Activated CD4-positive, alpha-beta T cell treated with anti-CD3 and anti-CD28 coated beads for 4 hours (primary cell): ENCODE measurements around the gene SMAD3.

Source experiments
- DNase-seq, 2 donors: peaks; one replicate each; pipeline ENCODE4 v3.0.0-alpha.2; 2020

Gene SMAD3

DNA sequence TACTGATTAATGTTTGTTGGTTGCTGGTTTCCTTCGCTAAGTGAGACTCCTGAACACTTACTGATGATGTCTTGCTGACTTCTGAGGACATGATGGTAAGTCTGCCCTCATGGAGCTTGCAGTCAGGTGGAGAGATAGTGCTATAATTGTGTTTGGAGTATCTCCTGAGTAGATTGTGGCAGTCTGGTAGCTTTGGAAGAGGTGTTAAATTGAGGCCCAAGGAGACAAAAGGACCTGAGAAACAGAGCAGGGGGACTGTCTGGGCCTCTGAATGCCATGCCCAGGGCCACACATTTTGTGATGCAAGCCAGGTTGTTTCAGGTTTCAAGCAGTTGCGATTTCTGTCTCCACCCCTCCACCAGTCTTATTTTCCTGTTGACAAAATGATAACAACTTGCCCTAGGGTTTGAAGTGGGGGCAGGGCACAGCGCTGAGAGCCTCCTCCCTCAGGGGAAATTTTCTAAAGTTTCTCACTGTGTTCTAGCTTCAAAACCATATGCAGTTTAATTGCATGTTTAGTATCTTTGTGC, 16.7 kb downstream of the SMAD3 start:
- DNase-seq, result peak; percentile 52 to 55

DNA sequence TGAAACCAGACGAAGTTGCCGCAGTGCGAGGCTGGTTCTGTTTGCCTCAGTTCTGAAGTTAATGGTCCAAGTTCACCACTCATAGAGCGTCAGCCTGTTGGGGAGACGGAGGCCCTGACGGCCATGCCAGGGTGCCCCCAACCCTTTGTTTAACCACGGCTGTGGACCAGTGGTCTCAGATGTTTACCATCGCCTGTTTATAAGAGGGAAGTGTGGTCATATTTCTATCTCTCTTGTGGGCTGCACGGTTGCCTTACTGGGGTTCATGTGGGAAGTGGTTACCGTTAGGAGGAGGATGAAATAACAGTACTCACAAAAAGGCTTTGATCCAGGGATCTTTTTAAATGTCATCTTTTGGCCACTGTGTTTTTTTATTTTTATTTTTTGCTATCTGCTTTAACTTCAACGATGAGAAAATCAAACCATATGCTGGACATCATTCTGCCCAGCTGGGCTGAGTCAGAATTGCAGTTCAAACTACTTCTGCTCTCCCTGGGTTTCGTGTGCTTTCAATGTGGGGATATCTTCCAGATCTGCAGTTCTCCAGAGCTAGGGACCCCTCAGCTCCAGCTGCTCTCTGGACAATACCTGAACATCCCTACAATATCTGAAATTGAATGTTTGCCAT, 17.8 kb downstream of the SMAD3 start:
- no peak for DNase-seq

DNA sequence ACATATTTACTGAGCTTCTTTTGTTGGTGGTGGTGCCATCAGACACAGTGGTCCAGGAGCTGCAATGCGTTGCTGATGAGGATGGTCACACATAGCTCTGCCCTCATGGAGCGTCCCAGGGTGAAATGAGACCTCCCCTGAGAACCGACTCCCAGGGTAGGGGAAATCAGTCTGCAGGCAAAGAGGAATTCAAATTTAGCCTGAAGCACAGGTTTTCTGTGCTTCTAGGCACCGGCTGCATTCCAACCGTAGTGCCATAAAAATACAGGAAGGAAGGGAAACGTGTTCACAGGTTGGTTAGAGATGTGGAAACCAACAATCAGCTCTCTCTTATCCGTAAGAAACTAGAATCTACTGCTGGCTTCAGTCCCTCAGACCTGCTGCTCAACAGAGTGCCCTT, 19.2 kb downstream of the SMAD3 start:
- DNase-seq, result no peak

DNA sequence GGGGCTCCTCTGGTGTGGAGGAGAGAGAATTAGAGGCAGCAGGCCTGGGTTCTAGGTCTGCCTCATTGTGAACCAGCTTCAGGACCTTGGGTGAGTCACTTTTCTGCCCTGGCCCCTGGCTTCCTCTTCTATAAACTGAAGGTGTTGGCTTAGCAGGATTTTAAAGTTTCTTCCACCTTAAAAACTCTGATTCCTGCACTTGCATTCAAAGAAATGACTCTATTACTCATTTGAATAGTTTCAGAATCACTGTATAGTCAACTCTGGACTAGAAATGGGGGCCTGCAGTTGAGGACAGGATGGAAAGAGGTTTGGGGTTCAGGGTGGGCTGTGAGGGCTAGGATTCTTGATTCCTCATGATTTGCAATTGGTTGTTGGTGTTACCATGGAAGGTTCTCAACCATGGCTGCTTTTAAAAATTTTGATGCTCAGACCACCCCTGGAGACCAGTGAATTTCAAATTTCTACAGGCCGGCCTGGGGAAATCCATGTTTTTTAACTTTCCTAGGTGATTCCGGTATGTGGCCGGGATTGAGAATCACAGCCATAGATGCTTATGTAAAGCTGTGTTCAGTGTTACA, 19.9 kb downstream of the SMAD3 start:
- peak in 1 of 2 donors; percentile 34 for DNase-seq

DNA sequence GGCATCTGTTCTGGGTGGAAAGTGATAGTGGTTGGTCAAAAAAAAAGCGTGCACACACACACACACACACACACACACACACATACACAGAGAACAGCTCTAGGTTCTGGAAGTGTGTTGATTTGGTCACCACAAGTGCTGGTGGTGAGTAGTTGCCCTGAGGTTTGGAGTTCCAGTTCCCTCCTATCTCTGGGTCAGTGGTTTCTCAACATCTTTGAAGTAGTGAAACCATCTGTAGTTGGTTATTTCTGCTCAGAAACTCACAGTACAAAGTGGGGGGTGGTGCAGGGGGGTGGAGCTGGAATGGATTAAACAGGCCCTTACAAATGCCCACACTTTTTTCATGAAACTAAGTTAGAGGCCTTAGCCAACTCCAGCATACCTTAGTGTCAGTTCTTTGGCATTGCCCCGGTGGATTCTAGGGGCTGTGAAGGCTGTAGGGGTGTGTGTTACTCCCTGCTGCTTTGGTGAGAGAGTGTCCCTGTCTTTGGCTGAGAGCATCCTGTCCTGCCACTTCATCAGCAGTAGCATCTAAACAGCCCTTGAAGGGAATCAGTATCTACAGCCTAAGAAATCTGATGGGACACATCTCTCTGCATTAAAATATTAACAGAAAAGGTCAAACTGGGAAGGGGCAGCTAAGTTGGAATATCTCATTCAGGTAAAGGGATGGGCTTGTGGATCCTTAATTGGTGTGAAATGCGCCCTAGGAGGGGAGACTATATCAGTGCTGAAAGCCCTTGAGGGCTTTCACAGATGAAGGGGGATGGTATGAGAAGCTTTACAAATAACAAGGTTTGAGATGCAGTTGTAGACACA, 20.6 kb downstream of the SMAD3 start:
- DNase-seq, result no peak

DNA sequence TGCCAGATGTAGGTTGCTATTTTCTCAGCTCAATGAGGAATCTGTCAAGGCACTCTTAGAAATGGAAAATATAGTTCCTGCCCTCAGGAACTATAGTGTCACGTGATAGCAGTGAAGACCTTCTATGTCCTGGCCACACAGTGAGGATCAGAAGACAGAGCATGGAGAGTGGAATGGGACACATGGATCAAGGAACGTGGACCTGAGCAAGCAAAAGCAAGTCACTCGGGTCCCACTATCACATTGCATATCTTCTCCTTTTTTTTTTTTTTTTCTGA, 21.2 kb downstream of the SMAD3 start:
- no peak for DNase-seq

DNA sequence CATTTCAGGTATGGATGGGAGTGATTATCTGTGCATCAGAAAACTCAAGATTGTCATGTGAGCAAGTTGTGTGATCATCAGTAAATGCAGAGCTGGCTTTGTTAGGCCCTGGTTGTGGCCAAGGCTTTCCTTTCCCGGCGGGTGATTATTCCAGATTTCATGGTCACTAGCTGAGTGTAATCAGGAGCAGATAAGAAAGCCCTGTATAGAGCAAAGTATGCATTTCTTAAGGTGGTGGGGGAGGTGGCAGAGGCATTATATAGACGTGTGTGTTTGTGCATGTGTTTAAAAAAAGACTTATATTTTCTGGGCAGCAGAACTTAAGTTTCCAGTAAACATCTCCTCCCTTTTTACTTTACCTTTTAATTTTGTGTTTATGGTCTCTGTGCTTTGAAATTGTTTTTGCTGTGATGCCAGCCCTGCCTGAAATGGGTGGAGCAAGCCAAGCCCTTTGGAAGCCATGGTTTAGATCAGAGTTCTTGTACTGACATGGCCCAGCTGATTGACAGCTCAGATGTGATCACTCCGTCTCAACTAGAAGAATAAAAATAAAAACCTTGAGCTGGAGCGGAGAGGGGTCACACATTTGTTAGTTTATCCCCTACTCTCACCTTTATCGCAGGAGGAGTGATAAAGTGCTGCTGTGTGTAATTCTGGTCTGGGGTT, 22.2 kb downstream of the SMAD3 start:
- DNase-seq, result no peak

DNA sequence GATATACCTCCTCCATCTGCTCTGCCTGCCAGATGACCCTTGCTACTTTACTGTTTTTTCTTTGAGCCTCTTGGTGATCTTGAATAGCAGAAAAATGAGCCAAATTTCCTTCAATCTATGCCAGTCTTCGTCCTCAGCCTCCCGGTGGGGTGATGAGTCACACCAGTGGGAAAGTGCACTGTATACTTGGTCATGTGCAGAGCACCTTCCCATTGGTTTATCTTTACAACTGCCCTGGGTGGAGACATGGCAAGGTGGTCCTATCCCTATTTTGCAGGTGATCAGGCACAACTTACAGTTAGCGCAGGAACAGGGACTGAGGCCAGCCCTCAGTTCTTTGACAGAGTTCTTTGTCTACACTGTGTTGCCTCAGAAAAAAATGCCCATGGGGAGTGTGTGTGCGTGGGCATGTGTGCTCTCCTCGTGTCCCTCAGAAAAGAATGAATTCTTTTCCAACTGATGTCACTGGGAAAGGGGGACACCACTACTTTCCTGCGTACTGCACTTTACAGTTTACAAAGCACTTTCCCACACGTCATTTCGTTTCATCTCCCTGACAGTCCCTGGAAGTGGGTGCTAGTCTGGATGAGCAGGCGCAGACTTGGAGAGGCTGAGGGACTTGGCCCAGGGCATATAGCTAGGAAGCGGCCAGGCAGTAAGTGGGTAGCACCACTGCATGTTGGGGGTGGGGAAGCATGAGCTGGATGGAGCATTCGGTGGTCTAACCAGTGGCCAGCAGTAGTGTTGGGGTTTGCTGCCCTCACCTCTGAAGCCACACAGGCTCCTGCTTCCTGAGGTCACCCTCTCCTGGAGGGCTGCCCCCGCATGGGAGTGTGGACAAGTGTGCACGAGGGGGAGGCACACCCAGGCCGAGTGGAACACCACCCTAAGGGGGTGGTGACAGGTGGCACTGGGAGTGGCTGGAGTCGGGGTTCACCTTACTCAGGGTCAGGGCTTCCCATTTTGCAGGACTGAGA, 24.1 kb downstream of the SMAD3 start:
- no peak for DNase-seq

DNA sequence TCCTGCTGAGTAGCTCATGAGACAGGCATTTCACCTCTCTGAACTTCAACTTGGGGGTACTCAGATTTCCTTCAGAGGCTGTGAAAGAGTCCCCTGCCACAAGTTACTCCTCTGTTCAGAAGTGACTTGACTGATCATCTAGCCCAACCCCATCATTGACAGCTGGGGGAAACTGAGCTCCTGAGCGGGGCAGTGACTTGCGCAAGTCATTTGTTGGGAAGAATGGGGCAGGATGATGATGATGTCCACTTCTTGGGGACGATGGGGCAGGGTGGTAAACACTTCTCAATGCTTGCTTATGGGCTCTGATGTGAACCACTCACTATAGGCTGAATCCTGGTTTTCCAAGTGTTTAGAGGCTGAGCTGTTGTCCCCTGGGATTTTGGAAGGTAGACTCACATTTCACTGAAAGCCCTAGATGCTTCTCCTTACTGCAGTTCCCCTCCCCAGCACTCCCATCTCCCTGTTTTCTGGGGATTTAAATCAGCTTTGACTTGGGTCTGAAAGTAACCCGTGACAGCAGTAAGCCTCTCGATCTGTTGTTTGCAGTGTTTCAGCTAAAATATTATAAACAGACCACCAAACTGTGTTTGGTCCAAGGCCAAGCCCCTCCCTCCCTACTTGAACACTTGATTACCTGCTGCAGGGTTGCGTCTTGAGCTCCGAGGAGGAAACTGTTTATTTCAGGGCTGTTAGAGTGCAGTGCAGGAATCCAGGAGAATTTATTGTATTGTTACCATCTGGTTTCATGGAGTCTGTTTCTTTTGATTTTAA, 25.1 kb downstream of the SMAD3 start:
- no peak for DNase-seq

DNA sequence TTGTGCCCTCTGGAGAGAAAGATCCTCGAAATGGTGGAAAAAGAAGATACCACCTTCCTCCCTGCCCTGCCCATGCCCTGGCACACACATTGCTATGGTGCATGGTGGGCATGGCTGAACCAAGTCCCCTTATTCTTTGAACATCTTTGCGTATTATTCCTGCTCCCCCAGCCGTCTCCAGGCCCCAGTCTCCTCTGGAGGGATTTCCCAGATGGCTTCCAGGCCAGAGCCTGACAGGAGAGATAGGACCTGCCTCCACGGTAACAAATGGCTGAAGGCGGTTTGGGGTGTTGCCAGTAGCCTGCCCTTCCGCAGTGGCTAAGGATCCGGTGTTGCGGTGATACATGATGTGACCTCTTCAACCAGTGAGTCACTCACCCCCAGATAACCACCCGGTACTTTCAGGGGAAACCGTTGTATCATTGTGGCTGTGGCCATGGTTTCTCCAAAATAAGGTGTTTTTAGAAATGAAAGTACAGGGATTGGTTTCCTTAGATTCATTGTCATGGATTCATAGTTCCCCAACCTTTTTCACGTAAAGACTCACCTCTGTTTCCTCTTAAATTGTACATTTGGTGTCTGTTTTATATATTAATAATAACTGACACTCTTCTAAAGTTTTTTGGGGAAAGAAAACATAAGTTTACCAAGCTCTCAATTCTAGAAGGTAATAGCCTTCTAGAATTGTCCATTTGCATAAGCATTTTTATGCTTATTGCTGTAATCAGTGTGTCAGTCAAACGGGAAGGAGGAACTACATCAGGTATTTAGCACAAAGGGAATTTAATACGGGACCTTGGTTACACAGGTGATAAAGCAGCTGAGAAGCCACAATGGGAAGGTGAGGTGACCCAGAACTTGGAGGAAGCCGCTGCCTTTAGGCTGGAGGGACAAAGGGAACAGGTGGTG, 25.9 kb downstream of the SMAD3 start:
- DNase-seq, result peak; percentile 60 to 64

DNA sequence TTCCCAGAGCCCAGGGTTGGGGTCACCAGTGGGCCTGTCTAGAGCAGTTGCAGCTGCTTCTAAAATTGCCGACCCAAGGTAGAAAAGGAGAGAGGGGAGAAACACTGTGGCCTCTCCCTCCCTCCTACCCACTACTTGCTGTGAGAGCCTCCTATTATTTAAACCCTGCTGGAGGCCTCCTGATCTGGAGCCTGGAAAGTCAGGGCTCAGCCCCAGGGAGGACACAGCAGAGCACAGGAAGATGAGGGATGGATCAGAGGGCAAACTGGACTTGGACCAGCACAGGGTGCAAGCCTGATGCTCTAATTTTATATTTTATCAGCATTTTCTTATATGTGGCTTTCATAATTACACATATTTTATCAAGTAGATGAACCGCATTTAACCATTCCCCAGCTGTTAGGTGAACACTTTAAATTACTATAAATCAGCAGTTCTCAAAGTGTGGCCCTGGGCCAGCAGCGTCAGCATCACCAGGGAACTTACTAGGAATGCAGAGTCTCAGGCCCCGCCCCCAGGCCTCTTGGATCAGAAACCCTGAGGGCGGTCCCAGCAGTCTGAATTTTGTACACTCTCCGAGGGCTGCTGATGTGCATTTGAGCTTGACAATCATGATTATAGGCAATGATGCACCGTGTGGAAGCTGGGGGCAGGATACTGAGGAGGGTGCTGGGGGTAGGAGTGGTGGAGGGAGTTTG, 26.7 kb downstream of the SMAD3 start:
- no peak for DNase-seq

DNA sequence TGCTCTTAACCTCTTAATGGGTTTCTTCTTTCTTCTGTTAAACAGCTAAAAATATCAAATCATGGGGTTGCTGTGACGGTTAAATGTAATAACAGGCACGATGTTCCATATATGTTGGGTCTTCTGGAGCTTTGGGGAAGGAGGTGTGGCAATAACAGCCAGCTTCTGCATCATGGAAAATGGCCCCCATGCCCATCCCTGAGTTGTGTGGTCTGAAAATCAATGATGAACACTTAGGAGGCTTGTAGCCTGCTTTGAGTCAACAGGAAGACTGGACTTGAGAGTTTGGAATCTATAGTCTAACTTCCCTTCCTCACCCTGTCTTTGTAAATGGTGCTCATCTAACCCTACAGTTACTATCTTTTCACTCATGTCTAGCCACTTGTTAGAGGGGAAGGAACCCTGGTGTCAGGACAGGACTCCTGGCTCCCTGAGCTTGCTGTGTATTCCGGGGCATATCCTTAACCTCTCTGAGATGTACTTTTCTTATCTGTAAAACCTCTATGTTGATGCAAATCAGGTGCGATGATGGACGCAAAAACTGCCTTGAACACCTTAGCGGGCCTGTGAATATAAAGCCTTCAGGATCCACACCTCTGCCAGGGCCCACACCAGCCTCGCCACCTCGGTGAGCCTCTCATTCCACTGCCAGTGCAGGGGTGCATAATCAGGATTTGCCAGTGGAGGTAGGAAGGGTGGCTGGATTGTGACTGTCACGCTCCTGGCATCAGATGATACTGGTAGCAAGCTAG, 27.5 kb downstream of the SMAD3 start:
- no peak for DNase-seq

DNA sequence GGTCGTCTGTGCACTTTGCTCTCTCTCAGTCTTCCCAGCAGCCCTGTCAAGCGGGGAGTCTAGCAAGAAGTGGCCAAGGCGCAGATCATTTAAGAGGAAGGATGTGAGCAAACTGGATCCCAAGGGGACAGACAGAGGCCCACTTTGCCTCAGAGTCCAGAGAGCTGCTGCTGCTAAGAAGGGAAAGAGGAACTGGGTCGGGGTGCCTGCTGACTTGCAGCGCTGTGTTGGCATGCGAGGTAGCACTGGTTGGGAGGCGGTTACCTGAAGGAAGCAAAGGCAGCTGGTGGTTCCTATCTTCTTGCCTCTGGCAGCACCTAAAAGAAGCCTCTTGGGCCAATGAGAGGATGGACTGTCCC, 28.1 kb downstream of the SMAD3 start:
- no peak for DNase-seq

DNA sequence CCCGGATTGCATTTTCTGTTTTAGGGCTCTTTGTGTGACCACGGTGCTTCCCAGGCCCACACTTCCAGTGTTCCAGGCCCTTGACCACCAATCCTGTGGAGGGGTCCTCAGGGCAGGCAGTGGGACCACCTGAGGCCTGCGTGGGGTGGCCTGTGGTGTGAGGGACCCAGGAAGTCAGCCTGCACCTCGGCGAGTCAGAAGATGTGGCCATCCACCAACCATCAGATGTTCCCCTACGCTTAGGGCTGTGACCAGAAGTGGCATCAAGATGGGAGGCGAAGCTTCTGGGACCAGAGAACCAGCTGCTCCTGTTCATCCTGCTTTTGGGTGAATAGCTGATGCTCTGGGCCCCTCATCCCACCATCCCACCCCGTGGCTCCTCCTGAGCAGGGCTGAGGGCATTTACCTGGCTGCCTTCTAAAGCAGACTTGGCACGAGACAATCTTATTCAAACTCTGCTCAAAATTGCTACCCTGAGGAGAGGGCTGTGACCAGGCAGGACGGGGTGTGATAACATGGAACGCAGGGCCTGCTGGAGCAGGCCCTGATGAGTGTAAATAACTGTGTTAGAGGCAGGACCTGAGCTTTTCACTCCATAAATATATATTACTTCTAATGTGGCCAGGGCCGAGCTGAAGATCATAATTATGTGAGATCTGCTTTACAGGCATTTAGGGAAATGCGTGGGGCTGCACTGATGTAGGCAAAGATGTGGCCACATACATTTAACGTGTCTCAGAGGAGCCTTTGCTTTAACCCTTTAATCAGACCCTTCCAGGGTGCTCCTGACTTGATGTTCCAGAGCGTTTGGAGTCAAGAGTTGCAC, 28.8 kb downstream of the SMAD3 start:
- no peak for DNase-seq

DNA sequence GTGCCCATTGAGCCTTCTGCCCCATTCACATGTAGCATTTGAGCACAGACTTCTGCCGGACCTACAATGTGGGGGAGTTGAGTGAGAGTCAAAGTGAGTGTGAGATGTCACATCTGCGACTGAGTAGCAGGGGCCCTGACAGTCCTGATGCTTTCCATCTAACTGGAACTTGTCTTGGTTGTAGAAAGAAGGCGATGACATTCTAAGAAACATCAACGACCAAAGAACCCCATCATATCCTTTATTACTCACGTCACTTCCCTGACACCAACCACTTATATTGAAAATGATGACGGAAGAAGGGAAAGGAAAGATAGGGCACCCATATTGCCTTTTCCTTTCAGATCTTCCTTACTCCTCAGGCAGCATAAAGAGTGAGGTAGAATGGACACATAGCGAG, 30.5 kb downstream of the SMAD3 start:
- no peak for DNase-seq

DNA sequence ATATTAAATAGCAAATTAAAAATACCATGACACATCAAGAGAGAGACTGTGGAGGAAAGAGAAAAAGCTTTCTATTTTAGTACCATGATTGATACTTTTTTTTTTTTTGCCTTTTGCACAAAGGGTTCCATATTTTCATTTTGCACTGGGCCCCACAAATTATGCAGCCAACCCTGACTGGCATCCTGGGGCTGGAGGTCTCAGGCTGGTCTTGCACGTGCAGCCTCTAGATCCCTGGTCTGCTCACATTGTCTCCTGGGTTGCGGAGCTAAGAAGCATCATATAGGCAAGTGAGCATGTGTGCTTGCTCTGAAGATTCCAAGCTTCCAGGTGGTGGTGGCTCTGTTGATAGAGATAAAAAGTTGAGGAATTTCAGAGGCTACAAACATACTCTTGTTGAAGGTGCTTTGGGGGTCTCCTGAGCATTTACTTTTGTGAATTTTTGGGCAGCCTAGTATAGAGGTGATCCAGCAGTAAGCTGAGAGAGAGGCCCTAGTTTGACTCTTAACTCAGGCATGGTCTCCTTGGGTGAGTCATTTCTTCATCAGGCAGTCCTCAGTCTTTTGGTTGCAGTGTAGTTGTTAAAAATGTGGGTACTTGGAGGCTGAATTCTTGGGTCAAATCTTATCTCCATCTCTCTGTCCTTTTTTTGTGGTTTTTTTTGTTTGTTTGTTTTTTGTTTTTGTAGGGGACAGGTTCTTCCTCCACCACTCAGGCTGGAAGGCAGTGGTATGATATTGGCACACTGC, 31.3 kb downstream of the SMAD3 start:
- no peak for DNase-seq

DNA sequence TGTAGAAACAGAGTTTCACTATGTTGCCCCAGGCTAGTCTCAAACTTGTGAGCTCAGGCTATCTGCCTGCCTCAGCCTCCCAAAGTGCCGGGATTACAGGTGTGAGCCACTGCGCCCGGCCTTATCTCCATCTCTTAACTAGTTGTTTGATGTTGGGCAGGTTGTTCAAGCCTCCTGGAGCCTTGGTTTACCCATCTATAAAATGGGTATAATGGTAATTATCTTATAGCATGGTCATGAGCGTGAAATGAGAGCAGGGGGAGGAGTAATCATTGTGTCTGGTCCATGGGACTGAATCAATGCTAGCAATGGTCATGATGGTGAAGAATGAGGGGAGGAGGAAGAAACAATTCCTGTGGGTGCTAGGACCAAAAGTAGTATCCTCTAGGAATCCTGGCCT, 32.0 kb downstream of the SMAD3 start:
- DNase-seq, result no peak
